Measurements from ENCODE around the gene CDHR2.

CDHR2 gene

DNA sequence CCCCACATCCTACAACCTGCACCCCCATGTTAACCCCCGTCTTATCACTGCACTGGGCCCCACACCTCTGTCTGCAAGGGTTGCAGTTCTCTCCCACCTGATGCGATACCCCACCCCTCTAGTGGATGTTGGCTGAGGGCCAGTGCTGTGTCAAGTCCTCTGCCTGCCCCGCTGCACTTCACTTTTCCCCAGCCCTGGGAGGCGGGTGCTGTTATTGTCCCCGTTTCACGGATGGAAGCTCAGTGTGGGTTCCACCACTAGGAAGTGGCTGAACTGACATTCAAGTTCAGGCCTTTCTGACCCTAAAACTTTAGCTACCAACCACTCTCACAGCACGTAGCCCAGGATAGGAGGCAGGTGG lies 77.7 kb downstream of the CDHR2 start:
- Histone ChIP-seq H4K8ac (ENCODE audit: low read depth, low read length) (no peak overlapping the region), H3K4me2 (ENCODE audit: insufficient read depth, low read length, poor library complexity, severe bottlenecking) (no peak overlapping the region), H3K23ac (ENCODE audit: low read depth, low read length, poor library complexity) (no peak overlapping the region), H3K14ac (ENCODE audit: low read length) (no peak overlapping the region), H3K4ac (ENCODE audit: low read length) (no peak overlapping the region), H3K27ac (replicated peaks; ENCODE audit: low read length) (no peak overlapping the region), H3K18ac (ENCODE audit: low read length) (peak overlapping the region; percentile 33), H3K4me3 (ENCODE audit: low read length in 2 of 2) (no peak overlapping the region), H2BK120ac (ENCODE audit: low read depth, low read length) (no peak overlapping the region), H3K4me1 (ENCODE audit: control insufficient read depth in 2 of 2, insufficient read depth in 1 of 2, low read depth in 1 of 2, low read length in 2 of 2) (peaks cover 8 to 9% of the 10 kb centered on the region in 2 donors), H2BK15ac (ENCODE audit: low read length) (no peak overlapping the region), H3K9ac (ENCODE audit: low read depth, low read length, poor library complexity) (peak overlapping the region; percentile 30), H3K79me1 (ENCODE audit: low read depth, low read length) (no peaks in the 10 kb centered on the region), H2BK5ac (ENCODE audit: low read length) (no peak overlapping the region), H2BK12ac (ENCODE audit: low read length) (peak overlapping the region; percentile 43), H3K36me3 (replicated peaks in 1 of 2; ENCODE audit: control insufficient read depth in 2 of 2, insufficient read depth in 2 of 2, low read length in 2 of 2) (no peaks in the 10 kb centered on the region), H2AFZ (ENCODE audit: low read length) (no peak overlapping the region), H2AK5ac (ENCODE audit: low read depth, low read length) (peak overlapping the region; percentile 59), H3K27me3 (ENCODE audit: control insufficient read depth in 3 of 3, insufficient read depth in 3 of 3, low read depth in 1 of 3, low read length in 3 of 3) (peaks cover 7 to 95% (median 46%) of the 10 kb centered on the region in 3 experiments), H4K91ac (ENCODE audit: low read depth, low read length, poor library complexity) (peak overlapping the region; percentile 60), H3K9me3 (replicated peaks in 1 of 2; ENCODE audit: control insufficient read depth in 2 of 2, insufficient read depth in 1 of 2, low read depth in 1 of 2, low read length in 2 of 2) (no peaks in the 10 kb centered on the region)
- DNase-seq (ENCODE audit: low spot score) = no peak
- no CpG with 5 or more reads among the region's 7 CpGs for WGBS, 2 donors (ENCODE audit: extremely low coverage in 2 of 2, insufficient read length in 2 of 2, insufficient replicate concordance in 1 of 2)

GRCh38 chr5:176627582-176627981 lies 78.4 kb downstream of the CDHR2 start:
- no peaks in the 10 kb centered on the region for H3K36me3 ChIP-seq (replicated peaks in 1 of 2; ENCODE audit: control insufficient read depth in 2 of 2, insufficient read depth in 2 of 2, low read length in 2 of 2)
- no peak overlapping the region for H3K23ac ChIP-seq (ENCODE audit: low read depth, low read length, poor library complexity)
- H2BK120ac ChIP-seq (ENCODE audit: low read depth, low read length) = no peak overlapping the region
- H3K9me3 ChIP-seq (replicated peaks in 1 of 2; ENCODE audit: control insufficient read depth in 2 of 2, insufficient read depth in 1 of 2, low read depth in 1 of 2, low read length in 2 of 2) = no peaks in the 10 kb centered on the region
- H3K4me1 ChIP-seq (ENCODE audit: control insufficient read depth in 2 of 2, insufficient read depth in 1 of 2, low read depth in 1 of 2, low read length in 2 of 2) = peaks cover 8 to 9% of the 10 kb centered on the region in 2 donors
- H3K9ac ChIP-seq (ENCODE audit: low read depth, low read length, poor library complexity) = no peak overlapping the region
- no peak overlapping the region for H2AFZ ChIP-seq (ENCODE audit: low read length)
- H2AK5ac ChIP-seq (ENCODE audit: low read depth, low read length) = no peak overlapping the region
- no peak overlapping the region for H2BK12ac ChIP-seq (ENCODE audit: low read length)
- H3K18ac ChIP-seq (ENCODE audit: low read length) = no peak overlapping the region
- DNase-seq (ENCODE audit: low spot score) = no peak
- H2BK15ac ChIP-seq (ENCODE audit: low read length) = no peak overlapping the region
- no peak overlapping the region for H3K4ac ChIP-seq (ENCODE audit: low read length)
- H3K4me3 ChIP-seq (ENCODE audit: low read length in 2 of 2) = no peak overlapping the region
- no peak overlapping the region for H4K91ac ChIP-seq (ENCODE audit: low read depth, low read length, poor library complexity)
- H3K27me3 ChIP-seq (ENCODE audit: control insufficient read depth in 3 of 3, insufficient read depth in 3 of 3, low read depth in 1 of 3, low read length in 3 of 3) = peaks cover 7 to 95% (median 44%) of the 10 kb centered on the region in 3 experiments
- no peak overlapping the region for H4K8ac ChIP-seq (ENCODE audit: low read depth, low read length)
- no peak overlapping the region for H2BK5ac ChIP-seq (ENCODE audit: low read length)
- no peaks in the 10 kb centered on the region for H3K79me1 ChIP-seq (ENCODE audit: low read depth, low read length)
- H3K27ac ChIP-seq (replicated peaks; ENCODE audit: low read length) = no peak overlapping the region
- H3K4me2 ChIP-seq (ENCODE audit: insufficient read depth, low read length, poor library complexity, severe bottlenecking) = no peak overlapping the region
- no CpG with 5 or more reads among the region's 5 CpGs for WGBS, 2 donors (ENCODE audit: extremely low coverage in 2 of 2, insufficient read length in 2 of 2, insufficient replicate concordance in 1 of 2)
- no peak overlapping the region for H3K14ac ChIP-seq (ENCODE audit: low read length)

DNA sequence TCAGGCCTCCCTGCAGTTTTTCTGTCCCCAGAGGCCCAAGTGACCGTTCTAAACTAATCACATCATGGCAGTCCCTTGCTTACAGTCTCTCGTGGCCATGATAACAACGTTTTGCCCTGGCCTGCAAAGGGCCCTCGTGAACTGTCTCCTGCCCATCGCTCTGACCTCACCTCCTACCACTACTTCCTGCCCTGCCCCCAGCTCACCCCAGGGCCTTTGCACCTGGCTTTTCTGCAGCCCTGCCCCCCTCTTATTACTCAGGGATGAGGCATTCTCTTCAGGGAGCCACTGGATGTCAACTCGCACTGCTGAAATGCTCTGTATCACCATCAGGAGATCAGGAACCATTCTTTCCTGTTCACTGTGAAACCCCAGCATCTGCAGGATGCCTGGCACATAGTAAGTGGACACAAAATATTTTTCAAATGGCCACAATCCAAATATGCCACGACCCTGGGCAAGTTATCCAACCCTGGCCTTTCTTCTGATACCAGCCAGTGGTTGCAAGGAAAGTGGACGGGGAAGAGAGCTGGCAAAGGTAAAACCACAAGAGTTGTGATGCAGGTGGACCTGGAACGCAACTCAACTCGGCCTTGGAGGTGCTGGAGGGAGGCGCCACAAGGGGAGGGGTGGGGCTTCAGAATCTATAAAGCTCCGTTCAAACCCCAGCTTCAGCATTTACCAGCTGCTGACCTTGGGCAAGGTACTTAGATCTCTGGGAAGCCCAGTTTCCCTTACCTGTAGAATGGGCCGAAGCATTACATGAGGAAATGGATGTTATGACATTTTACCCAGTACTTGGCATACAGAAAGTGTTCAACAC lies 79.5 kb downstream of the CDHR2 start:
- H3K9ac ChIP-seq (ENCODE audit: low read depth, low read length, poor library complexity) = no peak overlapping the region
- no CpG with 5 or more reads among the region's 13 CpGs for WGBS, 2 donors (ENCODE audit: extremely low coverage in 2 of 2, insufficient read length in 2 of 2, insufficient replicate concordance in 1 of 2)
- peaks cover 7 to 98% (median 45%) of the 10 kb centered on the region in 3 experiments for H3K27me3 ChIP-seq (ENCODE audit: control insufficient read depth in 3 of 3, insufficient read depth in 3 of 3, low read depth in 1 of 3, low read length in 3 of 3)
- no peak overlapping the region for H2BK12ac ChIP-seq (ENCODE audit: low read length)
- H3K23ac ChIP-seq (ENCODE audit: low read depth, low read length, poor library complexity) = no peak overlapping the region
- no peaks in the 10 kb centered on the region for H3K9me3 ChIP-seq (replicated peaks in 1 of 2; ENCODE audit: control insufficient read depth in 2 of 2, insufficient read depth in 1 of 2, low read depth in 1 of 2, low read length in 2 of 2)
- H3K4me3 ChIP-seq (ENCODE audit: low read length in 2 of 2) = peak overlapping the region in 1 of 2 donors; percentile 10
- H3K18ac ChIP-seq (ENCODE audit: low read length) = peak overlapping the region; percentile 78
- no peak overlapping the region for H4K91ac ChIP-seq (ENCODE audit: low read depth, low read length, poor library complexity)
- H2BK5ac ChIP-seq (ENCODE audit: low read length) = no peak overlapping the region
- DNase-seq (ENCODE audit: low spot score) = no peak
- no peak overlapping the region for H2BK15ac ChIP-seq (ENCODE audit: low read length)
- no peak overlapping the region for H3K4ac ChIP-seq (ENCODE audit: low read length)
- no peak overlapping the region for H2AFZ ChIP-seq (ENCODE audit: low read length)
- no peak overlapping the region for H3K14ac ChIP-seq (ENCODE audit: low read length)
- H4K8ac ChIP-seq (ENCODE audit: low read depth, low read length) = no peak overlapping the region
- H2BK120ac ChIP-seq (ENCODE audit: low read depth, low read length) = no peak overlapping the region
- peaks cover 8 to 9% of the 10 kb centered on the region in 2 donors for H3K4me1 ChIP-seq (ENCODE audit: control insufficient read depth in 2 of 2, insufficient read depth in 1 of 2, low read depth in 1 of 2, low read length in 2 of 2)
- H3K36me3 ChIP-seq (replicated peaks in 1 of 2; ENCODE audit: control insufficient read depth in 2 of 2, insufficient read depth in 2 of 2, low read length in 2 of 2) = no peaks in the 10 kb centered on the region
- H3K4me2 ChIP-seq (ENCODE audit: insufficient read depth, low read length, poor library complexity, severe bottlenecking) = no peak overlapping the region
- H2AK5ac ChIP-seq (ENCODE audit: low read depth, low read length) = no peak overlapping the region
- no peak overlapping the region for H3K27ac ChIP-seq (replicated peaks; ENCODE audit: low read length)
- H3K79me1 ChIP-seq (ENCODE audit: low read depth, low read length) = no peaks in the 10 kb centered on the region

GRCh38 chr5:176629317-176629852 lies 80.2 kb downstream of the CDHR2 start:
- no peak overlapping the region for H2BK15ac ChIP-seq (ENCODE audit: low read length)
- H2BK5ac ChIP-seq (ENCODE audit: low read length) = no peak overlapping the region
- no peak for DNase-seq (ENCODE audit: low spot score)
- H4K8ac ChIP-seq (ENCODE audit: low read depth, low read length) = no peak overlapping the region
- no peak overlapping the region for H2BK120ac ChIP-seq (ENCODE audit: low read depth, low read length)
- no CpG with 5 or more reads among the region's 34 CpGs for WGBS, 2 donors (ENCODE audit: extremely low coverage in 2 of 2, insufficient read length in 2 of 2, insufficient replicate concordance in 1 of 2)
- no peak overlapping the region for H2AK5ac ChIP-seq (ENCODE audit: low read depth, low read length)
- no peak overlapping the region for H3K14ac ChIP-seq (ENCODE audit: low read length)
- peak overlapping the region; percentile 92 for H3K18ac ChIP-seq (ENCODE audit: low read length)
- H2BK12ac ChIP-seq (ENCODE audit: low read length) = no peak overlapping the region
- no peak overlapping the region for H3K9ac ChIP-seq (ENCODE audit: low read depth, low read length, poor library complexity)
- H3K36me3 ChIP-seq (replicated peaks in 1 of 2; ENCODE audit: control insufficient read depth in 2 of 2, insufficient read depth in 2 of 2, low read length in 2 of 2) = no peaks in the 10 kb centered on the region
- H3K4me1 ChIP-seq (ENCODE audit: control insufficient read depth in 2 of 2, insufficient read depth in 1 of 2, low read depth in 1 of 2, low read length in 2 of 2) = peaks cover 8 to 9% of the 10 kb centered on the region in 2 donors
- peak overlapping the region; percentile 85 for H2AFZ ChIP-seq (ENCODE audit: low read length)
- H3K4ac ChIP-seq (ENCODE audit: low read length) = no peak overlapping the region
- H3K27me3 ChIP-seq (ENCODE audit: control insufficient read depth in 3 of 3, insufficient read depth in 3 of 3, low read depth in 1 of 3, low read length in 3 of 3) = peaks cover 7 to 97% (median 45%) of the 10 kb centered on the region in 3 experiments
- H3K27ac ChIP-seq (replicated peaks; ENCODE audit: low read length) = no peak overlapping the region
- H3K9me3 ChIP-seq (replicated peaks in 1 of 2; ENCODE audit: control insufficient read depth in 2 of 2, insufficient read depth in 1 of 2, low read depth in 1 of 2, low read length in 2 of 2) = no peaks in the 10 kb centered on the region
- H3K23ac ChIP-seq (ENCODE audit: low read depth, low read length, poor library complexity) = peak overlapping the region; percentile 87
- peak overlapping the region; percentile 94 for H3K4me2 ChIP-seq (ENCODE audit: insufficient read depth, low read length, poor library complexity, severe bottlenecking)
- H3K79me1 ChIP-seq (ENCODE audit: low read depth, low read length) = no peaks in the 10 kb centered on the region
- H3K4me3 ChIP-seq (ENCODE audit: low read length in 2 of 2) = no peak overlapping the region
- H4K91ac ChIP-seq (ENCODE audit: low read depth, low read length, poor library complexity) = no peak overlapping the region

All from neuronal stem cell (in vitro differentiated cells).